GM12878 (cell line): ENCODE results near the gene ATXN3. TPM values are rescaled to one million over a fixed set of nuclear protein-coding genes. Genes with fewer than 3 reads are reported as not detected.

Experiments
- ATAC-seq: fragments of 200-7000 bp; cut with Tn5 transposase; 3 replicates; pipeline ENCODE4 v1.9.1; 2020; ENCODE audit warnings: mild to moderate bottlenecking, moderate library complexity
- BruUV-seq: library from RNA; stranded (reverse); fragments of 400-500 nt; replicated peaks from 2 replicates; lab custom pipeline; 2021; lab: Mats Ljungman, UMichigan
- CTCF ChIA-PET: fragments of 300-600 bp; sonication (Branson Sonifier 250); formaldehyde crosslinking; extraction: SDS; loops from one replicate; lab custom pipeline; 2021; ENCODE audit warnings: inconsistent platforms; lab: Yijun Ruan, JAX
- POLR2A ChIA-PET: fragments of 350-600 bp; formaldehyde crosslinking; extraction: SDS; loops from one replicate; lab custom pipeline; 2021; ENCODE audit warnings: inconsistent platforms; lab: Charles Lee
- RAD21 ChIA-PET: fragments of 300-600 bp; sonication (Branson Sonifier 250); formaldehyde crosslinking; loops from one replicate; lab custom pipeline; 2023; ENCODE audit warnings: antibody characterized with exemption; ENCODE audit not compliant: unreplicated experiment; lab: Charles Lee
- SMC1A ChIA-PET: fragments of 300-600 bp; sonication (Branson Sonifier 250); formaldehyde crosslinking; loops from one replicate; lab custom pipeline; 2023; ENCODE audit not compliant: unreplicated experiment, uncharacterized antibody; lab: Charles Lee
- DNase-seq: peaks from one replicate; pipeline ENCODE4 v3.0.0-alpha.2; 2011; ENCODE audit warnings: low read depth, low spot score
- FAIRE-seq: peaks from 3 replicates; lab custom pipeline; 2011; peaks lifted over from hg19 to GRCh38; lab: Jason Lieb, UNC
- H2AFZ ChIP-seq: 2 replicates; pipeline ENCODE4 v1.6.0; 2011; ENCODE audit warnings: low read depth, low read length, control low read depth; ENCODE audit not compliant: control insufficient read depth
- H3K27ac ChIP-seq: 2 replicates; pipeline ENCODE4 v1.5.1; 2011; ENCODE audit warnings: control low read depth; ENCODE audit not compliant: control insufficient read depth, insufficient read depth
- H3K27me3 ChIP-seq, 2 experiments: replicated peaks in 1 of 2; 2 replicates each; pipeline versions ENCODE4 v1.6.0 to v1.6.1; 2011; ENCODE audit warnings: low read length in 1 of 2; ENCODE audit not compliant: control insufficient read depth in 2 of 2, insufficient read depth in 2 of 2
- H3K36me3 ChIP-seq, 2 experiments: 2 replicates each; pipeline ENCODE4 v1.5.1; 2011; ENCODE audit warnings: low read length in 1 of 2; ENCODE audit not compliant: control insufficient read depth in 2 of 2, insufficient read depth in 2 of 2
- H3K4me1 ChIP-seq: 2 replicates; pipeline ENCODE4 v1.6.1; 2011; ENCODE audit warnings: mild to moderate bottlenecking, low read length, moderate library complexity, mixed read lengths; ENCODE audit not compliant: control insufficient read depth, insufficient read depth
- H3K4me2 ChIP-seq: 2 replicates; pipeline ENCODE4 v1.6.0; 2011; ENCODE audit warnings: control low read depth; ENCODE audit not compliant: control insufficient read depth, insufficient read depth
- H3K4me3 ChIP-seq: fragments of 200-600 bp; sonication (generic); 2 replicates; pipeline ENCODE4 v1.5.1; 2016
- H3K79me2 ChIP-seq: 2 replicates; pipeline ENCODE4 v1.6.0; 2011; ENCODE audit warnings: low read length; ENCODE audit not compliant: control insufficient read depth, insufficient read depth
- H3K9ac ChIP-seq: 2 replicates; pipeline ENCODE4 v1.8.0; 2011; ENCODE audit warnings: low read length, control low read depth, mixed read lengths; ENCODE audit not compliant: control insufficient read depth, insufficient read depth
- H3K9me3 ChIP-seq: replicated peaks from 3 replicates; pipeline ENCODE4 v1.5.1; 2011; ENCODE audit warnings: mild to moderate bottlenecking, low read length; ENCODE audit not compliant: control insufficient read depth, insufficient read depth
- H4K20me1 ChIP-seq: 2 replicates; pipeline ENCODE4 v1.6.0; 2011; ENCODE audit not compliant: control insufficient read depth, insufficient read depth
- BCLAF1 ChIP-seq: fragments of 450-650 bp; IDR thresholded peaks from 2 replicates; pipeline ENCODE4 v1.6.1; 2017; ENCODE audit warnings: antibody characterized with exemption, mild to moderate bottlenecking, moderate library complexity
- BRCA1 ChIP-seq: IDR thresholded peaks from 2 replicates; pipeline ENCODE4 v1.6.1; 2011; ENCODE audit warnings: low read depth, low read length, improper control_type of control experiment
- E2F4 ChIP-seq: IDR thresholded peaks from 2 replicates; pipeline ENCODE4 v1.6.1; 2012; ENCODE audit warnings: low read depth, low read length, improper control_type of control experiment
- E4F1 ChIP-seq: fragments of 450-650 bp; IDR thresholded peaks from 2 replicates; pipeline ENCODE4 v1.6.1; 2018; ENCODE audit warnings: borderline replicate concordance, mild to moderate bottlenecking; ENCODE audit not compliant: partially characterized antibody
- EGR1 ChIP-seq, 2 experiments: IDR thresholded peaks; 1 replicate in 1 of 2; 2 replicates in 1 of 2; pipeline ENCODE4 v1.6.1; 2011 to 2012; ENCODE audit warnings: low read depth in 2 of 2, low read length in 2 of 2, borderline replicate concordance in 1 of 2, mild to moderate bottlenecking in 1 of 2, moderate library complexity in 1 of 2
- IKZF2 ChIP-seq, 2 experiments: fragments of 450-650 bp; IDR thresholded peaks; 2 replicates each; pipeline ENCODE4 v1.6.1; 2017; ENCODE audit warnings: mild to moderate bottlenecking in 2 of 2, moderate library complexity in 2 of 2
- KAT2A ChIP-seq: conservative IDR thresholded peaks from 2 replicates; pipeline ENCODE4 v1.6.1; 2011; ENCODE audit warnings: low read depth, low read length; ENCODE audit not compliant: control insufficient read depth
- MXI1 ChIP-seq: fragments of 150-350 bp; IDR thresholded peaks from 2 replicates; pipeline ENCODE4 v1.6.1; 2011; ENCODE audit warnings: low read depth, mild to moderate bottlenecking, inconsistent platforms, low read length, improper control_type of control experiment
- NFYA ChIP-seq: IDR thresholded peaks from 2 replicates; pipeline ENCODE4 v1.6.1; 2011; ENCODE audit warnings: low read depth, mild to moderate bottlenecking, low read length, improper control_type of control experiment, borderline replicate concordance
- PML ChIP-seq: IDR thresholded peaks from 2 replicates; pipeline ENCODE4 v1.6.1; 2012; ENCODE audit warnings: low read length, inconsistent platforms
- REST ChIP-seq: IDR thresholded peaks from 2 replicates; pipeline ENCODE4 v1.6.1; 2012; ENCODE audit warnings: mild to moderate bottlenecking, low read depth, low read length
- SMAD5 ChIP-seq: IDR thresholded peaks from 2 replicates; pipeline ENCODE4 v1.6.1; 2016; ENCODE audit warnings: antibody characterized with exemption, low read depth
- SREBF2 ChIP-seq: IDR thresholded peaks from 2 replicates; pipeline ENCODE4 v1.6.1; 2012; ENCODE audit warnings: mild to moderate bottlenecking, low read length
- STAT1 ChIP-seq: fragments of 450-650 bp; conservative IDR thresholded peaks from 2 replicates; pipeline ENCODE4 v1.6.1; 2014; ENCODE audit warnings: antibody characterized with exemption, mild to moderate bottlenecking
- ZNF622 ChIP-seq: fragments of 450-650 bp; IDR thresholded peaks from 2 replicates; pipeline ENCODE4 v1.6.1; 2017; ENCODE audit warnings: mild to moderate bottlenecking, inconsistent platforms
- WGBS: methylation state at CpG from one replicate; pipeline ENCODE4 v1.1.6; 2016; ENCODE audit warnings: low lambda C conversion rate; ENCODE audit not compliant: insufficient replicate concordance, insufficient coverage; ENCODE audit errors: missing lambda C conversion rate; 5-methylcytosine and 5-hydroxymethylcytosine counted together
- in situ Hi-C: fragments of 300-500 bp; cut with MboI; formaldehyde crosslinking; loops from 9 replicates; pipeline ENCODE4 v1.14.3; 2018; ENCODE audit warnings: mixed read lengths
- intact Hi-C: fragments of 100-400 bp; cut with micrococcal nuclease; formaldehyde crosslinking; loops from one replicate; pipeline ENCODE4 v1.14.2; 2022; ENCODE audit not compliant: unreplicated experiment
- polyA plus RNA-seq, 11 experiments: library from polyadenylated mRNA; depleted of rRNA in 4 of 11; unstranded in 6 of 11; stranded (reverse) in 5 of 11; fragments of >200 nt; fragmentation: Nextera tagmentation in 4 of 11; fragmentation: Illumina TruSeq in 1 of 11; extraction: Ambion mirVana in 4 of 11; extraction: Trizol in 1 of 11; gene quantifications; 1 replicate in 1 of 11; 2 replicates in 10 of 11; pipeline versions ENCODE4 v1.2.1 to v1.2.3, GENCODE V29; 2011 to 2016; ENCODE audit warnings: inconsistent platforms in 2 of 11, missing spikeins in 2 of 11, low read depth in 1 of 11
- total RNA-seq, 4 experiments: library from RNA; depleted of rRNA in 3 of 4; stranded (reverse); fragments of >200 nt in 3 of 4; fragmentation: Illumina TruSeq in 1 of 4; extraction: Trizol in 1 of 4; gene quantifications; 2 replicates each; pipeline versions ENCODE4 v1.2.1 to v1.2.3, GENCODE V29; 2013 to 2021

ATXN3 gene
- total and polyA plus RNA-seq, 10 of the 15 experiments (the other 5 are each of a cell fraction or from before 2014, with no cell fraction given): 15.1 to 27.3 (median 19.2) TPM

- WGBS: 61% methylated on average over 5 of the region's 5 CpGs
- ChIA-PET SMC1A (interaction anchor here (1.4 to 1.7 kb wide), 2 partner anchors 8 to 11 kb away, joined by 7 read pairs; partner anchors contain the start of genes CPSF2 and NDUFB1), CTCF (interaction anchor here (0.9 to 4.9 kb wide), 3 partner anchors 9 to 16 kb away, joined by 3 to 143 read pairs (median 4); partner anchors contain the start of genes CPSF2 and NDUFB1), POLR2A (interaction anchor here (4.7 kb wide), 1 partner anchor 12 kb away, joined by 45 read pairs; the partner anchor contains the start of genes CPSF2 and NDUFB1), RAD21 (no interaction called here)
- no peaks in the 10 kb centered on the region for H3K36me3 ChIP-seq
- BruUV-seq: no TSS peak
- peaks cover 13% of the 10 kb centered on the region for H3K79me2 ChIP-seq
- H3K9me3 ChIP-seq: no peaks in the 10 kb centered on the region
- no peaks in the 10 kb centered on the region for H4K20me1 ChIP-seq
- no peak for FAIRE-seq
- no peak overlapping the region for H3K27ac ChIP-seq
- no peak overlapping the region for H3K4me3 ChIP-seq
- no peak overlapping the region for H3K4me2 ChIP-seq
- no peaks in the 10 kb centered on the region; the same call in 1 of the 2 replicates for H3K4me1 ChIP-seq
- no peak overlapping the region for H2AFZ ChIP-seq
- no peak overlapping the region for H3K9ac ChIP-seq
- in situ Hi-C loops (no loop called here), intact Hi-C loops (loop anchor here (5.0 kb wide), 1 partner anchor 67 kb away; the partner anchor contains the start of gene TRIP11)
- ATAC-seq: no peak
- no peaks in the 10 kb centered on the region for H3K27me3 ChIP-seq
- no peak for DNase-seq
- TF ChIP-seq SREBF2 (no peak), NFYA (no peak), SMAD5 (no peak), REST (no peak), E4F1 (no peak), BRCA1 (no peak), KAT2A (no peak), E2F4 (no peak), EGR1 (IDR thresholded peaks at IDR 0.05; ENCODE audit: borderline replicate concordance in 1 of 2, low read depth in 2 of 2, low read length in 2 of 2) (no peak), ZNF622 (no peak), BCLAF1 (no peak), IKZF2 (IDR thresholded peaks at IDR 0.05) (no peak), MXI1 (no peak), STAT1 (no peak), PML (no peak)
These were observed 3.1 kb upstream of the ATXN3 start for GRCh38 chr14:92109490-92109889.
